HG03575 (cell line): ENCODE measurements around the gene ABCC10.
"Not testable (repeated sequence)": the region's sequence is repeated elsewhere in the genome, so short reads cannot be mapped to it uniquely, and the experiment has no call there.

Experiments used
- ATAC-seq: cut with Tn5 transposase; IDR thresholded peaks from one replicate; pipeline ENCODE4 v1.9.1; 2021; ENCODE audit not compliant: unreplicated experiment, insufficient number of reproducible peaks, low FRiP score; ENCODE audit errors: extremely low read depth

ABCC10 gene

GRCh38 chr6:43427406-43428111 is at the start of gene ABCC10:
Gene ABCC10 (plus strand): TSS chr6:43427541. CDS start chr6:43427979, 438 bp downstream.
- ATAC-seq, result peak; percentile 71

- ATAC-seq, result no peak
Observed at GRCh38 chr6:43377710-43378229, 49.6 kb upstream of the ABCC10 start.

- no peak for ATAC-seq
Observed at GRCh38 chr6:43378631-43379030, 48.7 kb upstream of the ABCC10 start.

- not testable (repeated sequence) for ATAC-seq
Observed at GRCh38 chr6:43380858-43381257, 46.5 kb upstream of the ABCC10 start.

GRCh38 chr6:43383021-43383667 is 44.2 kb upstream of the ABCC10 start:
- no peak for ATAC-seq

- no peak for ATAC-seq
Observed at GRCh38 chr6:43386492-43386891, 40.8 kb upstream of the ABCC10 start.

- ATAC-seq, result no peak
Observed at GRCh38 chr6:43389730-43390295, 37.5 kb upstream of the ABCC10 start.

- not testable (repeated sequence) for ATAC-seq
Observed at GRCh38 chr6:43390753-43391439, 36.4 kb upstream of the ABCC10 start.

GRCh38 chr6:43391440-43392031 is 35.8 kb upstream of the ABCC10 start:
- no peak for ATAC-seq

- ATAC-seq, result not testable (repeated sequence)
Observed at GRCh38 chr6:43393133-43393532, 34.2 kb upstream of the ABCC10 start.

GRCh38 chr6:43393602-43394001 is 33.7 kb upstream of the ABCC10 start:
- no peak for ATAC-seq

- ATAC-seq, result no peak
Observed at GRCh38 chr6:43394982-43395381, 32.4 kb upstream of the ABCC10 start.

- no peak for ATAC-seq
Observed at GRCh38 chr6:43395776-43396175, 31.6 kb upstream of the ABCC10 start.

GRCh38 chr6:43396408-43397149 is 30.8 kb upstream of the ABCC10 start:
- ATAC-seq, result no peak

- no peak for ATAC-seq
Observed at GRCh38 chr6:43399932-43400487, 27.3 kb upstream of the ABCC10 start.

GRCh38 chr6:43401730-43402129 is 25.6 kb upstream of the ABCC10 start:
- ATAC-seq, result no peak

- ATAC-seq, result no peak
Observed at GRCh38 chr6:43402820-43403219, 24.5 kb upstream of the ABCC10 start.

GRCh38 chr6:43405354-43405753 is 22.0 kb upstream of the ABCC10 start:
- no peak for ATAC-seq
